Ovary (tissue), 9 donors: ENCODE results near the gene ZNF426. TPM values are rescaled to one million over a fixed set of nuclear protein-coding genes. Genes with fewer than 3 reads are reported as not detected.

Experiments used
- DNase-seq, 5 donors: peaks; one replicate each; pipeline ENCODE4 v3.0.0-alpha.2; 2019 to 2020
- H3K27ac ChIP-seq, 2 donors: fragments of 200-600 bp; one replicate each; pipeline versions ENCODE4 v1.5.1 to v1.8.0; 2019 to 2022
- H3K27me3 ChIP-seq: fragments of 200-600 bp; one replicate; pipeline ENCODE4 v1.8.0; 2022
- H3K36me3 ChIP-seq: fragments of 200-600 bp; sonication (generic); one replicate; pipeline ENCODE4 v1.5.1; 2019
- H3K4me1 ChIP-seq: one replicate; pipeline ENCODE4 v1.8.1; 2013; ENCODE audit warnings: mild to moderate bottlenecking, moderate library complexity; ENCODE audit not compliant: insufficient read depth
- H3K4me3 ChIP-seq: fragments of 200-600 bp; sonication (generic); one replicate; pipeline ENCODE4 v1.5.1; 2017
- H3K9me3 ChIP-seq, 2 donors: fragments of 200-600 bp in 1 of 2; sonication (generic) in 1 of 2; one replicate each; pipeline versions ENCODE4 v1.5.1 to v1.8.1; 2013 to 2019; ENCODE audit warnings: mild to moderate bottlenecking in 1 of 2, moderate library complexity in 1 of 2
- EP300 ChIP-seq: sonication (generic); formaldehyde crosslinking; IDR thresholded peaks from one replicate; pipeline ENCODE4 v1.6.1; 2017; ENCODE audit warnings: antibody characterized with exemption
- intact Hi-C, 4 donors: fragments of 100-400 bp; cut with DNase I; formaldehyde crosslinking; loops; one replicate each; pipeline versions ENCODE4 v1.11.0 to v1.15.1; 2022 to 2023
- polyA plus RNA-seq, 2 donors: library from polyadenylated mRNA; stranded (reverse); fragments of 200-250 nt in 1 of 2; fragments of 350-450 nt in 1 of 2; fragmentation: Illumina TruSeq in 1 of 2; extraction: RNeasy Lipid Tissue Mini Kit (QIAGEN cat#74804) in 1 of 2; gene quantifications; one replicate each; pipeline ENCODE4 v1.2.3, GENCODE V29; 2013 to 2014
- total RNA-seq, 7 donors: library from RNA; depleted of rRNA in 2 of 7; stranded (reverse); fragments of >200 nt in 2 of 7; fragmentation: NEBNext Ultra II Directional in 3 of 7; extraction: Animal tissue kit (Norgen Biotek cat#: 25700) in 3 of 7; gene quantifications; one replicate each; pipeline versions ENCODE4 v1.1.0 to v1.2.4, GENCODE V29; 2016 to 2023
- donor health status: DM: no; HTN: no; CAD: no; lungs with moderate emphysema.
- donor health status: DM: no; HTN: no; CAD: no.
- donor health status: Bipolar disorder and iron deficiency.
- donor health status: DM: yes; HTN: yes; CAD: no.
- donor health status: DM: no; HTN: no; CAD: no.
- donor health status: DM: yes; HTN: yes; CAD: no.

Gene ZNF426
- total and polyA plus RNA-seq, 9 donors, result 7.7 to 35.1 (median 27.3) TPM

DNA sequence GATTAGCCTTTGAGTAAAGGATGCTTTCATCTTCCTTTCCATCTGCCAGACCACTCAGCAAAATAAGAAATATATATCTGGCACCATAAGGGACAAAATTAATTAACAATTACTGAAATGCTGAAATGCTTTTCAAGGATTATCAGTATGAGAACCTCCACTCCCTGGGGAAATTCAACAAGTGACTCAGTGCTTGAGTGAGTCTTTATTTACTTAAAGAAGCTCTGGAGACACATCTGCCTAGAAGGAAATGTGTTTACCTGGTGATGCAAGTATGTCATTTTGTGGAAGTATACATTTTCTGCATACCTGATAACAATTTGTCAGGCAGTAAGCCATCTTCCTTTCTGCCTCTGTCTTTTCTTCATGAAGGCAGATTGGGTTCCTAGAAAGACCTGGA, 63.5 kb downstream of the ZNF426 start:
- Histone ChIP-seq H3K36me3 (no peaks in the 10 kb centered on the region), H3K9me3 (no peaks in the 10 kb centered on the region), H3K4me1 (no peaks in the 10 kb centered on the region), H3K4me3 (no peak overlapping the region), H3K27ac (no peak overlapping the region), H3K27me3 (no peaks in the 10 kb centered on the region)
- no peak for TF ChIP-seq EP300
- DNase-seq, result no peak
- intact Hi-C loops, result no loop called here

Other genes starting within 250 kb of the ZNF426 start
- 10 to 100 TPM in 6 of 7 donors, 1 to 10 TPM in 1; 9.2 to 31.2 (median 14.2) TPM for gene ZNF699, start 228.8 kb downstream of the ZNF426 start, total RNA-seq
- gene ZNF699, start 228.8 kb downstream of the ZNF426 start, polyA plus RNA-seq, result 1 to 10 TPM; 3.6 to 6.1 TPM
- 10 to 100 TPM; 22.7 to 45.3 (median 28.1) TPM for gene ZNF559, start 214.5 kb downstream of the ZNF426 start, total RNA-seq
- gene ZNF559, start 214.5 kb downstream of the ZNF426 start, polyA plus RNA-seq, result 10 to 100 TPM; 24.5 to 25.0 TPM
- gene ZNF177, start 175.6 kb downstream of the ZNF426 start, total RNA-seq, result 1 to 10 TPM; 3.0 to 7.1 (median 5.7) TPM
- gene ZNF177, start 175.6 kb downstream of the ZNF426 start, polyA plus RNA-seq, result 1 to 10 TPM; 4.8 to 7.8 TPM
- gene ZNF266, start 103.1 kb downstream of the ZNF426 start, total RNA-seq, result 10 to 100 TPM; 15.5 to 24.3 (median 22.9) TPM
- gene ZNF266, start 103.1 kb downstream of the ZNF426 start, polyA plus RNA-seq, result 10 to 100 TPM; 23.0 to 27.6 TPM
- under 1 TPM in 4 of 7 donors, not detected in 3; 0.10 to 0.38 (median 0.24) TPM for gene ZNF560, start 40.0 kb downstream of the ZNF426 start, total RNA-seq
- under 1 TPM; 0.07 to 0.32 TPM for gene ZNF560, start 40.0 kb downstream of the ZNF426 start, polyA plus RNA-seq
- 10 to 100 TPM; 19.6 to 49.0 (median 33.2) TPM for gene ZNF121, start 45.9 kb upstream of the ZNF426 start, total RNA-seq
- 1 to 10 TPM; 4.2 to 5.8 TPM for gene ZNF121, start 45.9 kb upstream of the ZNF426 start, polyA plus RNA-seq
- 10 to 100 TPM; 30.9 to 48.3 (median 39.5) TPM for gene ZNF561, start 82.6 kb upstream of the ZNF426 start, total RNA-seq
- 10 to 100 TPM; 27.1 to 38.5 TPM for gene ZNF561, start 82.6 kb upstream of the ZNF426 start, polyA plus RNA-seq
- gene ZNF562, start 136.5 kb upstream of the ZNF426 start, total RNA-seq, result 10 to 100 TPM; 26.0 to 54.6 (median 36.2) TPM
- 10 to 100 TPM in 1 of 2 donors, 1 to 10 TPM in 1; 8.1 to 12.2 TPM for gene ZNF562, start 136.5 kb upstream of the ZNF426 start, polyA plus RNA-seq
- 10 to 100 TPM; 12.6 to 31.0 (median 21.0) TPM for gene ZNF846, start 230.1 kb upstream of the ZNF426 start, total RNA-seq
- 10 to 100 TPM; 10.6 to 20.3 TPM for gene ZNF846, start 230.1 kb upstream of the ZNF426 start, polyA plus RNA-seq